Large intestine (tissue), 12 donors: ENCODE measurements around the gene MBD3L3. TPM values are rescaled to one million over a fixed set of nuclear protein-coding genes. Genes with fewer than 3 reads are reported as not detected.
"Not testable (repeated sequence)": the region's sequence is repeated elsewhere in the genome, so short reads cannot be mapped to it uniquely, and the experiment has no call there.

Experiments
- DNase-seq, 2 donors: peaks; one replicate each; pipeline versions ENCODE4 v3.0.0 to v3.0.0-alpha.2; 2013
- H3K27ac ChIP-seq: one replicate; pipeline ENCODE4 v1.5.1; 2013; ENCODE audit warnings: low read length
- H3K27me3 ChIP-seq: 2 replicates; pipeline ENCODE4 v1.6.1; 2013; ENCODE audit warnings: low read length; ENCODE audit not compliant: control insufficient read depth, insufficient read depth
- H3K36me3 ChIP-seq: 2 replicates; pipeline ENCODE4 v1.6.1; 2013; ENCODE audit warnings: low read length; ENCODE audit not compliant: control insufficient read depth, insufficient read depth
- H3K4me1 ChIP-seq: one replicate; pipeline ENCODE4 v1.6.1; 2013; ENCODE audit warnings: low read length; ENCODE audit not compliant: control insufficient read depth, insufficient read depth
- H3K4me3 ChIP-seq: one replicate; pipeline ENCODE4 v1.5.1; 2013; ENCODE audit warnings: low read length
- H3K9me3 ChIP-seq: one replicate; pipeline ENCODE4 v1.6.1; 2013; ENCODE audit warnings: mild to moderate bottlenecking, low read depth, low read length, moderate library complexity; ENCODE audit not compliant: control insufficient read depth
- WGBS: methylation state at CpG from one replicate; pipeline ENCODE4 v1.1.5; 2013; ENCODE audit warnings: low lambda C conversion rate; ENCODE audit not compliant: insufficient coverage; 5-methylcytosine and 5-hydroxymethylcytosine counted together
- long read RNA-seq, 11 donors: transcript quantifications; one replicate each; lab custom pipeline, GENCODE V29; 2026
- polyA plus RNA-seq: library from polyadenylated mRNA; unstranded; fragments of 120-200 nt; gene quantifications from one replicate; pipeline ENCODE4 v1.2.1, GENCODE V29; 2013

MBD3L3 gene
- not detected for polyA plus RNA-seq
- long read RNA-seq, donor 1 = 0 reads
- long read RNA-seq, donor 2 = 0 reads
- long read RNA-seq, donor 3 = 0 reads
- long read RNA-seq, donor 4 = 0 reads
- long read RNA-seq, donor 5 = 0 reads
- long read RNA-seq, donor 6 = 0 reads
- long read RNA-seq, donor 7 = 0 reads
- long read RNA-seq, donor 8 = 0 reads
- long read RNA-seq, donor 9 = 0 reads
- long read RNA-seq, donor 10 = 0 reads
- long read RNA-seq, donor 11 = 0 reads

GRCh38 chr19:7058576-7058975 is at the start of gene MBD3L3:
MBD3L3 (minus strand) TSS chr19:7058676; CDS start chr19:7058605, 71 bp downstream.
- not testable (repeated sequence) for H3K27ac ChIP-seq, H3K9me3 ChIP-seq, H3K36me3 ChIP-seq, H3K4me3 ChIP-seq, H3K27me3 ChIP-seq, DNase-seq, H3K4me1 ChIP-seq
- WGBS = no CpG with 5 or more reads among the region's 8 CpGs

- 83% methylated on average over 10 of the region's 10 CpGs for WGBS
- H3K27ac ChIP-seq = no peak overlapping the region
These were observed 48.5 kb upstream of the MBD3L3 start for GRCh38 chr19:7106711-7107657.

GRCh38 chr19:7104747-7105447 is 46.4 kb upstream of the MBD3L3 start:
- H3K4me1 ChIP-seq = peaks cover 15% of the 10 kb centered on the region
- H3K36me3 ChIP-seq = no peaks in the 10 kb centered on the region
- H3K4me3 ChIP-seq = no peak overlapping the region
- no peak overlapping the region for H3K27ac ChIP-seq
- DNase-seq = no peak
- no peaks in the 10 kb centered on the region for H3K27me3 ChIP-seq
- H3K9me3 ChIP-seq = no peaks in the 10 kb centered on the region

More at GRCh38 chr19:7106711-7107657, 48.5 kb upstream of the MBD3L3 start:
- H3K4me1 ChIP-seq = no peaks in the 10 kb centered on the region
- no peaks in the 10 kb centered on the region for H3K9me3 ChIP-seq
- no peak for DNase-seq
- H3K27me3 ChIP-seq = no peaks in the 10 kb centered on the region
- no peaks in the 10 kb centered on the region for H3K36me3 ChIP-seq
- H3K4me3 ChIP-seq = no peak overlapping the region

GRCh38 chr19:7101498-7102253 is 43.2 kb upstream of the MBD3L3 start:
- Histone ChIP-seq H3K27ac (no peak overlapping the region), H3K9me3 (no peaks in the 10 kb centered on the region), H3K27me3 (no peaks in the 10 kb centered on the region), H3K4me1 (peaks cover 20% of the 10 kb centered on the region), H3K36me3 (no peaks in the 10 kb centered on the region), H3K4me3 (no peak overlapping the region)
- no peak for DNase-seq
- WGBS = 37% methylated on average over 5 of the region's 19 CpGs

GRCh38 chr19:7099597-7099921 is 41.1 kb upstream of the MBD3L3 start:
- DNase-seq = no peak
- no CpG with 5 or more reads among the region's 9 CpGs for WGBS
- peaks cover 20% of the 10 kb centered on the region for H3K4me1 ChIP-seq
- peaks cover 9% of the 10 kb centered on the region for H3K9me3 ChIP-seq
- peak overlapping the region; percentile 96 for H3K27ac ChIP-seq
- H3K4me3 ChIP-seq = peak overlapping the region; percentile 83
- H3K27me3 ChIP-seq = no peaks in the 10 kb centered on the region
- H3K36me3 ChIP-seq = no peaks in the 10 kb centered on the region

GRCh38 chr19:7098701-7099596 is 40.5 kb upstream of the MBD3L3 start:
- H3K4me3 ChIP-seq = peak overlapping the region; percentile 83
- H3K27ac ChIP-seq = peak overlapping the region; percentile 96
- peaks cover 15% of the 10 kb centered on the region for H3K9me3 ChIP-seq
- peak; percentile 89 to 95 for DNase-seq
- peaks cover 20% of the 10 kb centered on the region for H3K4me1 ChIP-seq
- H3K27me3 ChIP-seq = no peaks in the 10 kb centered on the region
- H3K36me3 ChIP-seq = no peaks in the 10 kb centered on the region
- whole genome bisulfite sequencing = no CpG with 5 or more reads among the region's 78 CpGs

- Histone ChIP-seq H3K27me3 (no peaks in the 10 kb centered on the region), H3K9me3 (peaks cover 23% of the 10 kb centered on the region), H3K4me1 (peaks cover 20% of the 10 kb centered on the region), H3K4me3 (peak overlapping the region; percentile 83), H3K36me3 (no peaks in the 10 kb centered on the region), H3K27ac (no peak overlapping the region)
- WGBS = no CpG with 5 or more reads among the region's 3 CpGs
- no peak for DNase-seq
These were observed 39.6 kb upstream of the MBD3L3 start for GRCh38 chr19:7098096-7098495.

GRCh38 chr19:7088999-7089398 is 30.5 kb upstream of the MBD3L3 start:
- no peaks in the 10 kb centered on the region for H3K4me1 ChIP-seq
- H3K27ac ChIP-seq = no peak overlapping the region
- H3K27me3 ChIP-seq = no peaks in the 10 kb centered on the region
- H3K9me3 ChIP-seq = peaks cover 66% of the 10 kb centered on the region
- no peak overlapping the region for H3K4me3 ChIP-seq
- peaks cover 8% of the 10 kb centered on the region for H3K36me3 ChIP-seq
- WGBS = 100% methylated on average over 1 of the region's 6 CpGs
- DNase-seq = no peak

GRCh38 chr19:7083076-7083956 is 24.8 kb upstream of the MBD3L3 start:
- H3K4me1 ChIP-seq = no peaks in the 10 kb centered on the region
- H3K27ac ChIP-seq = no peak overlapping the region
- H3K4me3 ChIP-seq = no peak overlapping the region
- peaks cover 90% of the 10 kb centered on the region for H3K9me3 ChIP-seq
- WGBS = no CpG with 5 or more reads among the region's 15 CpGs
- DNase-seq = no peak
- H3K36me3 ChIP-seq = peaks cover 60% of the 10 kb centered on the region
- no peaks in the 10 kb centered on the region for H3K27me3 ChIP-seq
